H1 (cell line): ENCODE results near the gene GPR39. TPM values are rescaled to one million over a fixed set of nuclear protein-coding genes. Genes with fewer than 3 reads are reported as not detected.

Source experiments
- CTBP2 ChIP-seq: IDR thresholded peaks from 2 replicates; pipeline ENCODE4 v1.7.0; 2011; ENCODE audit warnings: borderline replicate concordance, mild to moderate bottlenecking, moderate library complexity, mixed read lengths, low read length; ENCODE audit not compliant: insufficient read depth, insufficient read length
- polyA plus RNA-seq, 7 experiments: library from polyadenylated mRNA; depleted of rRNA in 3 of 7; stranded (reverse) in 5 of 7; unstranded in 2 of 7; fragments of >200 nt in 5 of 7; fragments of 200-250 nt in 2 of 7; gene quantifications; 1 replicate in 5 of 7; 2 replicates in 1 of 7; 4 replicates in 1 of 7; pipeline versions ENCODE4 v1.2.1 to v1.2.3, GENCODE V29; 2011 to 2013; ENCODE audit warnings: missing spikeins in 2 of 7, mixed read lengths in 2 of 7
- total RNA-seq: library from RNA; stranded (reverse); fragmentation: NEBNext Ultra II Directional; extraction: Animal tissue kit (Norgen Biotek cat#: 25700); gene quantifications from 2 replicates; pipeline ENCODE4 v1.2.1, GENCODE V29; 2021

GPR39 gene
- total and polyA plus RNA-seq, 2 of the 8 experiments (the other 6 are each of a cell fraction or from before 2014, with no cell fraction given): 0.63 to 2.7 TPM

DNA sequence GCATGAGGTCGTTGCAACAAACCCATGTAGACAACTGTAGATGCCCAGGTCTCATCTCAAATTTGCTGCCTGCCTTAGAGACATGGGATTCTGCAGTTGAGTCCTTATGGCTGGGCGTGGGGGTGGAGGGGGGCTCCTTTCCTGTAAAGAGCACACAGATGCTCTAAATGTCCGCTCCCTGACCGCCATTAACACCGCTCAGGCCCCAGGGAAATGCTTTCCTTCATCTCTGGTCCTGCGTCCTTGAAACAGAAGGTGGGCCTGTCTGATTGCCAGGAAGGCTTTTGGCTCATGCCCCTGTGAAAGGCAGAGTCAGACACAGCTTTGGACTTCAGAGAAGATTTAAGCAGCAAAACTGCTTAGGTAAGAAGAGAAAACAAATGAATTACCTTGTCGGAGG is 25.7 kb downstream of the GPR39 start (continued):
- no peak for TF ChIP-seq CTBP2
